Esophagus (tissue), 2 donors: Measurements from ENCODE around the gene PTPRU. TPM values are rescaled to one million over a fixed set of nuclear protein-coding genes. Genes with fewer than 3 reads are reported as not detected.

ENCODE experiments used
- H3K27ac ChIP-seq, 2 donors: one replicate each; pipeline ENCODE4 v1.5.1; 2013; ENCODE audit warnings: low read depth in 2 of 2, mild to moderate bottlenecking in 2 of 2, inconsistent platforms in 1 of 2, low read length in 1 of 2, moderate library complexity in 1 of 2
- H3K27me3 ChIP-seq, 2 donors: one replicate each; pipeline ENCODE4 v1.6.1; 2013; ENCODE audit warnings: low read length in 2 of 2, control low read depth in 1 of 2, mild to moderate bottlenecking in 1 of 2; ENCODE audit not compliant: insufficient read depth in 2 of 2, control insufficient read depth in 1 of 2
- H3K36me3 ChIP-seq, 2 donors: one replicate each; pipeline ENCODE4 v1.6.1; 2013; ENCODE audit warnings: low read length in 1 of 2; ENCODE audit not compliant: control insufficient read depth in 2 of 2, insufficient read depth in 2 of 2
- H3K4me1 ChIP-seq, 2 donors: one replicate each; pipeline ENCODE4 v1.6.1; 2013; ENCODE audit warnings: low read length in 1 of 2; ENCODE audit not compliant: control insufficient read depth in 2 of 2, insufficient read depth in 2 of 2
- H3K4me3 ChIP-seq, 2 donors: one replicate each; pipeline ENCODE4 v1.5.1; 2013; ENCODE audit warnings: low read length in 2 of 2, mild to moderate bottlenecking in 2 of 2, low read depth in 1 of 2, moderate library complexity in 1 of 2
- H3K9me3 ChIP-seq, 2 donors: one replicate each; pipeline ENCODE4 v1.6.1; 2013; ENCODE audit warnings: mild to moderate bottlenecking in 2 of 2, low read depth in 1 of 2, low read length in 1 of 2, moderate library complexity in 1 of 2; ENCODE audit not compliant: control insufficient read depth in 2 of 2, insufficient read depth in 1 of 2
- WGBS, 2 donors: extraction: QIAGEN DNeasy Blood & Tissue Kit; methylation state at CpG; one replicate each; pipeline ENCODE4 v1.1.7; 2013; 5-methylcytosine and 5-hydroxymethylcytosine counted together
- polyA plus RNA-seq, 2 donors: library from polyadenylated mRNA; stranded (reverse); fragments of 200-250 nt; gene quantifications; one replicate each; pipeline ENCODE4 v1.2.3, GENCODE V29; 2013
- donor health status: healthy with polysubstance abuse.
- donor health status: Bipolar disorder and iron deficiency.

PTPRU gene
- polyA plus RNA-seq, 2 donors, result 3.7 to 4.0 TPM

- Histone ChIP-seq H3K27me3 (no peaks in the 10 kb centered on the region), H3K9me3 (no peaks in the 10 kb centered on the region), H3K36me3 (no peaks in the 10 kb centered on the region), H3K4me1 (no peaks in the 10 kb centered on the region), H3K27ac (no peak overlapping the region), H3K4me3 (no peak overlapping the region)
- WGBS, 2 donors, result 72 to 83% methylated on average over 7 of the region's 7 CpGs
Measured at GRCh38 chr1:29330856-29331255, 94.5 kb downstream of the PTPRU start.

- no peak overlapping the region for H3K27ac ChIP-seq
- no peaks in the 10 kb centered on the region for H3K9me3 ChIP-seq
- H3K27me3 ChIP-seq, result no peaks in the 10 kb centered on the region
- no peaks in the 10 kb centered on the region for H3K4me1 ChIP-seq
- no peaks in the 10 kb centered on the region for H3K36me3 ChIP-seq
- no peak overlapping the region for H3K4me3 ChIP-seq
Measured at GRCh38 chr1:29331309-29331708, 95.0 kb downstream of the PTPRU start.

- H3K9me3 ChIP-seq, result no peaks in the 10 kb centered on the region
Measured at GRCh38 chr1:29331729-29332128, 95.4 kb downstream of the PTPRU start.

GRCh38 chr1:29332204-29332603 is 95.9 kb downstream of the PTPRU start:
- H3K36me3 ChIP-seq, result no peaks in the 10 kb centered on the region
- 44 to 51% methylated on average over 6 of the region's 6 CpGs for WGBS, 2 donors
- no peaks in the 10 kb centered on the region for H3K9me3 ChIP-seq
- no peaks in the 10 kb centered on the region for H3K4me1 ChIP-seq
- H3K27ac ChIP-seq, result no peak overlapping the region
- no peaks in the 10 kb centered on the region for H3K27me3 ChIP-seq
- H3K4me3 ChIP-seq, result no peak overlapping the region

More at GRCh38 chr1:29331729-29332128, 95.4 kb downstream of the PTPRU start:
- H3K4me3 ChIP-seq, result no peak overlapping the region
- H3K27ac ChIP-seq, result no peak overlapping the region
- no peaks in the 10 kb centered on the region for H3K27me3 ChIP-seq
- 70 to 88% methylated on average over 1 of the region's 1 CpG for WGBS, 2 donors
- H3K36me3 ChIP-seq, result no peaks in the 10 kb centered on the region
- no peaks in the 10 kb centered on the region for H3K4me1 ChIP-seq

DNA sequence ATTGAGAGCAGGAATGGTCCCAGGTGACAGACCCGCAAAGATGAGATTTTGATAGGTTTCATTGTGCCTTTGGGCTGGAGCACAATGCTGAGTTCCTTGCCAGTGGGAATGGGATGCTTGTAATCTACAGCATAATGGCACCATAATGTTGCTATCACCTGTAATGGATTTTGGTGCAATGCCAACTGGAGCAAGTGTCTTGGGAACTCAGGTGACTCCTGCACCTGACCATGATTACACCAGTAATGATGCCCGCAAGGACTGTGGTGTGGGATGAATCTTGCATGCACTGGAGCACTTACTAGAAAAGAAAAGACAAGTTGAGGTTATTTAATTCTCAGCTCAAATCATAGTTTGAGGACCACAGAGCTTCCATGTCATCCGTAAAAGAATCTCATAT is 96.7 kb downstream of the PTPRU start:
- Histone ChIP-seq H3K27ac (no peak overlapping the region), H3K36me3 (no peaks in the 10 kb centered on the region), H3K4me3 (no peak overlapping the region), H3K9me3 (no peaks in the 10 kb centered on the region), H3K4me1 (no peaks in the 10 kb centered on the region), H3K27me3 (no peaks in the 10 kb centered on the region)
- WGBS, 2 donors, result 72 to 76% methylated on average over 3 of the region's 3 CpGs

DNA sequence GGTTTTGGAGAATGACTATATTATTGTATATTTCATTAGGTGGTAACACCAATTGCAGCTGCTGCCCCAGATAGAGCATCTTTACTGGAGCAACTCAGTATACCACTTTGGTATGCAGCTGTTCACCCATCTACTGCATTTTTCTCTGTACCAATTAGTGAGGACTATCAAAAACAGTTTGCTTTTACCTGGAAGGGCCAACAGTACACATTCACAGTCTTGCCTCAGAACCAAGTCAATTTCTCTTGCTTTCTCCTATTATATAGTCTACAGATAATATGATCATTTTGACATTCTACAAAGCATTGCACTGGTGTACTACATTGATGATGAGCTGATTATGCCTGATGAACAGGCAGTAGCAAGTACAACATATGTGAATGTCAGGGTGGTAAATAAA is 99.3 kb downstream of the PTPRU start:
- H3K9me3 ChIP-seq, result no peaks in the 10 kb centered on the region
- no peak overlapping the region for H3K27ac ChIP-seq
- no peaks in the 10 kb centered on the region for H3K27me3 ChIP-seq
- no peak overlapping the region for H3K4me3 ChIP-seq
- H3K4me1 ChIP-seq, result no peaks in the 10 kb centered on the region
- no peaks in the 10 kb centered on the region for H3K36me3 ChIP-seq

- Histone ChIP-seq H3K36me3 (no peaks in the 10 kb centered on the region), H3K4me1 (no peaks in the 10 kb centered on the region), H3K9me3 (no peaks in the 10 kb centered on the region), H3K27ac (no peak overlapping the region), H3K27me3 (no peaks in the 10 kb centered on the region), H3K4me3 (no peak overlapping the region)
- 52 to 65% methylated on average over 3 of the region's 3 CpGs for WGBS, 2 donors
Measured at GRCh38 chr1:29338908-29339575, 102.7 kb downstream of the PTPRU start.

- Histone ChIP-seq H3K36me3 (no peaks in the 10 kb centered on the region), H3K27me3 (no peaks in the 10 kb centered on the region), H3K4me1 (no peaks in the 10 kb centered on the region), H3K9me3 (no peaks in the 10 kb centered on the region), H3K27ac (no peak overlapping the region), H3K4me3 (no peak overlapping the region)
- WGBS, 2 donors, result 74 to 76% methylated on average over 4 of the region's 4 CpGs
Measured at GRCh38 chr1:29341936-29342335, 105.6 kb downstream of the PTPRU start.

- no peaks in the 10 kb centered on the region for H3K9me3 ChIP-seq
- no peaks in the 10 kb centered on the region for H3K27me3 ChIP-seq
- H3K27ac ChIP-seq, result no peak overlapping the region
- no peak overlapping the region for H3K4me3 ChIP-seq
- WGBS, 2 donors, result 69 to 75% methylated on average over 7 of the region's 7 CpGs
- H3K4me1 ChIP-seq, result no peaks in the 10 kb centered on the region
- no peaks in the 10 kb centered on the region for H3K36me3 ChIP-seq
Measured at GRCh38 chr1:29342351-29342750, 106.0 kb downstream of the PTPRU start.

- Histone ChIP-seq H3K4me1 (no peaks in the 10 kb centered on the region), H3K36me3 (no peaks in the 10 kb centered on the region), H3K4me3 (no peak overlapping the region), H3K9me3 (no peaks in the 10 kb centered on the region), H3K27ac (no peak overlapping the region), H3K27me3 (no peaks in the 10 kb centered on the region)
- WGBS, 2 donors, result 46 to 47% methylated on average over 2 of the region's 2 CpGs
Measured at GRCh38 chr1:29342983-29343382, 106.7 kb downstream of the PTPRU start.
